ENCODE measurements around the gene SLC25A11. TPM values are rescaled to one million over a fixed set of nuclear protein-coding genes. Genes with fewer than 3 reads are reported as not detected.

SLC25A11 gene
- total and polyA plus RNA-seq, 4 donors: 34.8 to 72.1 (median 54.2) TPM

- no peak for ATAC-seq (ENCODE audit: insufficient read depth, low FRiP score)
- DNase-seq: no peak
- H3K36me3 ChIP-seq (ENCODE audit: control insufficient read depth in 4 of 4, insufficient read depth in 4 of 4, low read length in 4 of 4): peaks cover 6 to 45% (median 14%) of the 10 kb centered on the region in 4 donors
- 92 to 97% methylated on average over 6 of the region's 6 CpGs for WGBS, 2 donors
- no peak overlapping the region for H3K4me3 ChIP-seq
- no peak overlapping the region for H3K9ac ChIP-seq (ENCODE audit: insufficient read depth in 1 of 2, low read length in 2 of 2)
- no peaks in the 10 kb centered on the region for H3K9me3 ChIP-seq (ENCODE audit: control insufficient read depth in 4 of 4, insufficient read depth in 3 of 4, low read length in 3 of 4)
- no peak overlapping the region for H3K27ac ChIP-seq (ENCODE audit: low read depth in 1 of 2, low read length in 1 of 2)
- H3K4me1 ChIP-seq (ENCODE audit: control insufficient read depth in 5 of 5, insufficient read depth in 5 of 5, low read length in 5 of 5): peaks cover 4 to 18% (median 14%) of the 10 kb centered on the region in 5 donors
- no peaks in the 10 kb centered on the region for H3K27me3 ChIP-seq (ENCODE audit: control insufficient read depth in 3 of 3, insufficient read depth in 3 of 3, low read length in 2 of 3)
- TF ChIP-seq, protein P1, sequence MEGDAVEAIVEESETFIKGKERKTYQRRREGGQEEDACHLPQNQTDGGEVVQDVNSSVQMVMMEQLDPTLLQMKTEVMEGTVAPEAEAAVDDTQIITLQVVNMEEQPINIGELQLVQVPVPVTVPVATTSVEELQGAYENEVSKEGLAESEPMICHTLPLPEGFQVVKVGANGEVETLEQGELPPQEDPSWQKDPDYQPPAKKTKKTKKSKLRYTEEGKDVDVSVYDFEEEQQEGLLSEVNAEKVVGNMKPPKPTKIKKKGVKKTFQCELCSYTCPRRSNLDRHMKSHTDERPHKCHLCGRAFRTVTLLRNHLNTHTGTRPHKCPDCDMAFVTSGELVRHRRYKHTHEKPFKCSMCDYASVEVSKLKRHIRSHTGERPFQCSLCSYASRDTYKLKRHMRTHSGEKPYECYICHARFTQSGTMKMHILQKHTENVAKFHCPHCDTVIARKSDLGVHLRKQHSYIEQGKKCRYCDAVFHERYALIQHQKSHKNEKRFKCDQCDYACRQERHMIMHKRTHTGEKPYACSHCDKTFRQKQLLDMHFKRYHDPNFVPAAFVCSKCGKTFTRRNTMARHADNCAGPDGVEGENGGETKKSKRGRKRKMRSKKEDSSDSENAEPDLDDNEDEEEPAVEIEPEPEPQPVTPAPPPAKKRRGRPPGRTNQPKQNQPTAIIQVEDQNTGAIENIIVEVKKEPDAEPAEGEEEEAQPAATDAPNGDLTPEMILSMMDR (IDR thresholded peaks at IDR 0.05; ENCODE audit: control extremely low read depth, extremely low read depth): no peak
Measured at GRCh38 chr17:4971826-4972225, 32.0 kb upstream of the SLC25A11 start.

DNA sequence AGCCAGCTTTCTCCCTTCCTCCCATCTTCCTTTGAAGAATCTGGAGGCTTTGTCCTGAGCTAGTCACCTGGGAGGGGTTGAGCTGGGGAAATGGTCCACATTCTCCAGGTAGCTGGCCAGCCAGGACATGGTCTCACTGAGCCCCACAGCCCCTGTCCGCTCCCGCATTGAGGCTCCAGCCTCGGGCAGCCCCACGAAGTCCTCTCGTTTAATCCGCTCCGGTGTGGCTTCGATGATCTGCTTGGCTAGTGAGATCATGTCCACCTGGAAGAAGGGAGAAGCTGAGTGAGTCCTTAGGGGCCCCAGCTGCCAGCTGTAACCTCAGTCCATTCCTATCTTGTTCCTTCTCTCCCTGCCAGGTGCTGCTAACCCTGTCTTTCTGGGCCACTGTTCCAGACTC is 30.4 kb upstream of the SLC25A11 start:
- Histone ChIP-seq H3K9me3 (ENCODE audit: control insufficient read depth in 4 of 4, insufficient read depth in 3 of 4, low read length in 3 of 4) (no peaks in the 10 kb centered on the region), H3K27ac (ENCODE audit: low read depth in 1 of 2, low read length in 1 of 2) (peak overlapping the region in 1 of 2 donors; percentile 76), H3K36me3 (ENCODE audit: control insufficient read depth in 4 of 4, insufficient read depth in 4 of 4, low read length in 4 of 4) (peaks cover 4 to 41% (median 15%) of the 10 kb centered on the region in 4 donors), H3K4me3 (no peak overlapping the region), H3K27me3 (ENCODE audit: control insufficient read depth in 3 of 3, insufficient read depth in 3 of 3, low read length in 2 of 3) (no peaks in the 10 kb centered on the region), H3K9ac (ENCODE audit: insufficient read depth in 1 of 2, low read length in 2 of 2) (no peak overlapping the region), H3K4me1 (ENCODE audit: control insufficient read depth in 5 of 5, insufficient read depth in 5 of 5, low read length in 5 of 5) (peaks cover 4 to 21% (median 16%) of the 10 kb centered on the region in 5 donors)
- TF ChIP-seq, protein P1 (IDR thresholded peaks at IDR 0.05; ENCODE audit: control extremely low read depth, extremely low read depth): no peak
- ATAC-seq (ENCODE audit: insufficient read depth, low FRiP score) (no peak), DNase-seq (no peak)
- WGBS, 2 donors: 94 to 97% methylated on average over 8 of the region's 8 CpGs

GRCh38 chr17:4969551-4970173 is 29.8 kb upstream of the SLC25A11 start:
- no peak overlapping the region for H3K9ac ChIP-seq (ENCODE audit: insufficient read depth in 1 of 2, low read length in 2 of 2)
- peak overlapping the region; percentile 39 to 76 for H3K27ac ChIP-seq (ENCODE audit: low read depth in 1 of 2, low read length in 1 of 2)
- DNase-seq: peak in 1 of 3 donors; percentile 9
- WGBS, 2 donors: 84 to 89% methylated on average over 16 of the region's 16 CpGs
- no peaks in the 10 kb centered on the region for H3K27me3 ChIP-seq (ENCODE audit: control insufficient read depth in 3 of 3, insufficient read depth in 3 of 3, low read length in 2 of 3)
- peaks cover 4 to 38% (median 17%) of the 10 kb centered on the region in 4 donors for H3K36me3 ChIP-seq (ENCODE audit: control insufficient read depth in 4 of 4, insufficient read depth in 4 of 4, low read length in 4 of 4)
- peaks cover 4 to 21% (median 11%) of the 10 kb centered on the region in 5 donors for H3K4me1 ChIP-seq (ENCODE audit: control insufficient read depth in 5 of 5, insufficient read depth in 5 of 5, low read length in 5 of 5)
- TF ChIP-seq, protein P1 (IDR thresholded peaks at IDR 0.05; ENCODE audit: control extremely low read depth, extremely low read depth): no peak
- ATAC-seq (ENCODE audit: insufficient read depth, low FRiP score): no peak
- H3K4me3 ChIP-seq: no peak overlapping the region
- H3K9me3 ChIP-seq (ENCODE audit: control insufficient read depth in 4 of 4, insufficient read depth in 3 of 4, low read length in 3 of 4): no peaks in the 10 kb centered on the region

All from lung (tissue), 12 donors.